Amniotic epithelial cell (primary cell): Measurements from ENCODE around the gene SCGB1C2.
A peak's percentile ranks its signal among the peaks of the same experiment; 100 is the strongest.
"Not testable (repeated sequence)": the region's sequence is repeated elsewhere in the genome, so short reads cannot be mapped to it uniquely, and the experiment has no call there.

ENCODE experiments used
- DNase-seq: peaks from one replicate; pipeline ENCODE4 v3.0.0-alpha.2; 2010; ENCODE audit warnings: low read depth

Gene SCGB1C2

DNA sequence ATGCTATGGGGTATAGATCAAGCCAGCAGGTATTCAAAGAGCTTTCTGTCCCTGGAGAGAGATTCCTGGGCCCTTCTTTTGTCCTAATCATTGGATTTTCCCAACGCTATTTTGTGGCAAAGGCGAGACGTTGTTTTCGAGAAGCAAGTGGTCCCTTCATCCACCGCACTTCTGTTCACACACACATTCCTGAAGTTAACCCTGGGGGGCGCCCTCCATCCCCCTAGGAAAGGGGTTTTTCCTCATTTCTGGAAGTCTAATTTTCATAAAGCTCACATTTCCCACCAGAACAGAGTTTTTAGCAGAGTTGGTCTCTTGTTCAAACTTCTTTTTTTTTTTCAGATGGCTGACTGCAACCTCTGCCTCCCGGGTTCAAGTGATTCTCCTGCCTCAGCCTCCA lies 11.9 kb downstream of the SCGB1C2 start:
- DNase-seq = no peak

DNA sequence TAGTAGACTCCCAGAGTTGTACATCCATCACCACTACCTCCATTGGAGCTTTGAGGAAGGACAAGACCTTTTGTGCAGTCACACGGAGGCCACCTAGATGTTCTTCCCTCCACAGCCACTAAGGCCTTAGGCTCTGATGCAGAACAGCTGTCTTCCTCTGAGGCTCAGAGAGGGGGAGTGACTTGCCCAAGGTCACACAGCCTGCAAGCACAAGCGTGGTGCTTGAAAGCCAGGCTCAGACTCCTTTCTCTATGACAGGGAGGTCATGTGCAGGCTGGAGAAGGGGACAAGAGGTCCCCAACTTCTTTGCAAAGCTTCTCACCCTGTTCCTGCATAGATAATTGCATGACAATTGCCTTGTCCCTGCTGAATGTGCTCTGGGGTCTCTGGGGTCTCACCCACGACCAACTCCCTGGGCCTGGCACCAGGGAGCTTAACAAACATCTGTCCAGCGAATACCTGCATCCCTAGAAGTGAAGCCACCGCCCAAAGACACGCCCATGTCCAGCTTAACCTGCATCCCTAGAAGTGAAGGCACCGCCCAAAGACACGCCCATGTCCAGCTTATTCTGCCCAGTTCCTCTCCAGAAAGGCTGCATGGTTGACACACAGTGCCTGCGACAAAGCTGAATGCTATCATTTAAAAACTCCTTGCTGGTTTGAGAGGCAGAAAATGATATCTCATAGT lies 12.7 kb downstream of the SCGB1C2 start:
- DNase-seq = no peak

- no peak for DNase-seq
Observed at GRCh38 chr17:151004-151403, 13.6 kb downstream of the SCGB1C2 start.

DNA sequence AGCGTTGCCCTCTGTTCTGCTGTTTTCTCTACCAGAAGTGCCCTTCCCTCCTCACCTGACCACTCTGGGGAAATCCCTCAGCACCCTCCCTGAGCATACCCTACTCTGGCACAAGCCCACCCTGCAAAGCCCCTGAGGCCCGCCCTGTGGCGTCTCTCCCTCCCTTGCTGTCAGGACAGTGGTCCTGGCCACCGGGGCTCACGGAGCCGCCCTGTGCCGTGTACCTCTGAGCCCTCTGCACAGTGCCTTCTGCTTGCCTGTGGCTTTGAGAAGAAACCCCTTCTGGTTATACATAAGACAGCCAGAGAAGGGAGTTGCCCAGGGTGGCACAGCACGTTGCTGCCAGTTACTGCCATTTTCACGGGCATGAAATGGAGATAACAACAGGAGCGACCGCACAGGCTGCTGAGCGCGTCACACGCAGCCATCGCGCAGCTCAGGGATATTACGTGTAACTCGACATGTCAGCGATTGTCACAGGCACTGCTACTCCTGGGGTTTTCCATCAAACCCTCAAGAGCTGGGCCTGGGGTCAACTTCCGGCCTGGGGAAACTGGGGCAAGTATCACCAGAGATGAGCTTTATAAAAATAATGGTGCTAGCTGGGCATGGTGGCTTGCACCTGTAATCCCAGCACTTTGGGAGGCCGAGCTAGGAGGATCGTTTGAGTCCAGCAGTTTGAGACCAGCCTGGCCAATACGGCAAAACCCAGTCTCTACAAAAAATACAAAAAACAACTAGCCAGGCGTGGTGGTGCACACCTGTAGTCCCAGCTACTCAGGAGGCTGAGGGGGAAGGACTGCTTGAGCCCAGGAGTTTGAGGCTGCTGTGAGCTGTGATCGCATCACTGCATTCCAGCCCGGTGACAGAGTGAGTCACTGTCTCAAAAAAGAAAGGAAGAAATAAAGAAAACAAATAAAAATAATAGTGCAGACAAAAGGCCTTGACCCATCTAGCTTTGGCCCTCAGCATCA lies 14.8 kb downstream of the SCGB1C2 start:
- no peak for DNase-seq

DNA sequence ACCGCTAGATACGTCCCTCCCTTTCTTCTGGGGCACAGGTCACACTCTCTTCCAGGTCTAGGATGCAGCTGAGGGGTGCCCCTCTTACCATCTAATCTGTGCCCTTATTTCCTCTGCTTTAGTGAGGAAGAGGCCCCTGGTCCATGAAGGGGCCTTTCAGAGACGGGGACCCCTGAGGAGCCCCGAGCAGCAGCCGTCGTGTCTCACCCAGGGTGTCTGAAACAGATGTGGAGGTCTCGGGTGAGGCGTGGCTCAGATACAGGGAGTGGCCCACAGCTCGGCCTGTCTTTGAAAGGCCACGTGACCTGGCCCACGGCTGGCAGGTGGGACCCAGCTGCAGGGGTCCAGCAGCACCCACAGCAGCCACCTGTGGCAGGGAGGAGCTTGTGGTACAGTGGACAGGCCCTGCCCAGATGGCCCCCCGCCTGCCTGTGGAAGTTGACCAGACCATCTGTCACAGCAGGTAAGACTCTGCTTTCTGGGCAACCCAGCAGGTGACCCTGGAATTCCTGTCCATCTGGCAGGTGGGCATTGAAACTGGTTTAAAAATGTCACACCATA lies 15.6 kb downstream of the SCGB1C2 start:
- DNase-seq = no peak

DNA sequence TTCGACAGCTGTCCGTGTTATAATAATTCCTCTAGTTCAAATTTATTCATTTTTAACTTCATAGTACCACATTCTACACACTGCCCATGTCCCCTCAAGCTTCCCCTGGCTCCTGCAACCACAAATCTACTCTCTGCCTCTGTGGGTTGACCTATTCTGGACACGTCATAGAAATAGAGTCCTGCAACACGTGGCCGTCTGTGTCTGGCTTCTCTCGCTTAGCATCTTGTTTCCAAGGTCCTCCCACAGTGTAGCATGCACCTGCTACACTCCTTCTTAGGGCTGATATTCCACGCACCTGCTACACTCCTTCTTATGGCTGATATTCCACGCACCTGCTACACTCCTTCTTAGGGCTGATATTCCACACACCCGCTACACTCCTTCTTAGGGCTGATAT lies 16.5 kb downstream of the SCGB1C2 start:
- no peak for DNase-seq

DNA sequence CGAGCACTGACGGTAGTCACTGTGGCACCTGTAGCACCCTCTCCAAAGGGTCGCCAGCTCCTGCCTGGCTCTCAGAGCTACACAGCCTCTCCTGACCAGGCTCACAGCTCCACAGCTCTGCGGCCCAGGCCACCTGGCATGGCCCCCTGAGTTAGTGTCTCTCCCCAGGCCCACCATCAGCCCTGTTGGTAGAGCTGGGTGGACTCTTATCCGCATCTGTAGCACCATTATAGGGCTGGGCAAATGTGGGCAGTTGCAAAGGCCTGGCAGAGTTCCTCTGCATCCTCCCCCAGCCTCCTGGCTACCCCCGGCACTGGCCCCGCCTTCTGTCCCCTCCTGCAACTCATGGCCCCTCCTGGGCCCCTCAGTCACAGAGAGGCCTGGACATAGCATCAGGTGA lies 18.2 kb downstream of the SCGB1C2 start:
- no peak for DNase-seq

DNA sequence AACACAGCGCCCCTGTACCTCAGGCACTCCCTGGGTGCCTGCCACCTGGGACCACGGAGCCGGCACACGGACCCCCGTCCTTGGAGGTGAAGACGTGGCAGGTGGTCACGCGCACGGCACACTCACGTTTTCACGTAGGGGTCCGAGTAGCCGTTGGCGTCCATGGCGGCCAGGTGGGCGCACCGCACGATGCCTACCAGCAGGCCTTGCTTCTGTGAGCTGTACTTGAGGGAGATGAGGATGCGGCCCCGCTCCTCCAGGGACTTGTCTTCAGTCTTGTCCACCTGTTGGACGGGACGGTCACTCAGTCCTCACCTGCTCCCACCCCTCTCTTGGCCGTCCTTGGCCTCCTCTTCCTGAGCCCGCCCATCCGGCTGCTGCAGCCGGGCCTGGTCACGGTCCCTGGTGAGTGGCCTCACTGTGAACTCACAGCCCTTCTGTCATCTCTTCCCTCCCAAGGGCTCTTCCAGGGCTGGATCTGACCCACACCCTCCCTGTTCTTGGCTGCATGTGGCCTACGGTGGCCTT lies 18.8 kb downstream of the SCGB1C2 start:
- DNase-seq = no peak

- no peak for DNase-seq
Observed at GRCh38 chr17:156946-157345, 19.6 kb downstream of the SCGB1C2 start.

DNA sequence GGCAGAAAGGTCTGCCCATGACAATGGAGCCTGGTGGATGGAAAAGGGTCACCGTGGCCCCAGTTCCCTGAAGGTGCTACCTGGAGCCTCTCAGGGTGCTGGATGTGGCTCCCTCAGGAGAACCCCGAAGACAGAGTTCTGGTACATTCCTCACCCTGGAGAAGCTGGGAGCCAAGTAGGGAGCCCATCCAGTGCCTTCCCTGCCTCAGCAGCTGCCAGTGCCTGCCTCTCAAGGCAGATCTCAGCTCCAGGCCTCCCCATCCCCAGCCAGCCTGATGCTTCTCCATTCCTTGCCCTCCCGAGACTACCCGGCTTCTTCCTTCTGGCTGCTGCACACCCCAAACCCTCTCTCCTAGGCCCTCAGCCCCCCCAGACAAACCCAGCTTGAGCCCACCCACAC lies 20.5 kb downstream of the SCGB1C2 start:
- no peak for DNase-seq

GRCh38 chr17:158379-158778 lies 21.0 kb downstream of the SCGB1C2 start:
- DNase-seq = no peak

GRCh38 chr17:159609-160008 lies 22.2 kb downstream of the SCGB1C2 start:
- DNase-seq = no peak

DNA sequence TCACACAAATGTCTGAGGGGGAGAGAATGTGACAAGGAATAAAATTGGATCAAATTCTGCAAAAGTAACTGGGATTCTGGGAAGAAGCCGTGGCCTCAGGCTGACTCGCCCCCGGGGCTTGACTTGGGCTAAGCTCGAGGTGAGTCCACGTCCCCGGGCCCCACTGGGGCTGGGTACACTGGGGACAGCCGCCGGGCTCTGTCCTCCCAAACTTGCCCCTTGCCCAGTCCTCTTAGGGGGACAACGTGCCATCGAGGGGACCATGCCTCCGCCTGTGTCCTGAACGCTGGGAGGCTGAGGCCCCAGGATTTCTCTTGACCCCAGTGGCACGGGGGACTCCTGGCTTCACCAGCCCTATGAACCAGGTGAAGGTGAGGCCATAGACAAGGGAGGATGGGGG lies 23.0 kb downstream of the SCGB1C2 start:
- DNase-seq = no peak

- no peak for DNase-seq
Observed at GRCh38 chr17:161481-161880, 24.1 kb downstream of the SCGB1C2 start.

- no peak for DNase-seq
Observed at GRCh38 chr17:162689-163088, 25.3 kb downstream of the SCGB1C2 start.

DNA sequence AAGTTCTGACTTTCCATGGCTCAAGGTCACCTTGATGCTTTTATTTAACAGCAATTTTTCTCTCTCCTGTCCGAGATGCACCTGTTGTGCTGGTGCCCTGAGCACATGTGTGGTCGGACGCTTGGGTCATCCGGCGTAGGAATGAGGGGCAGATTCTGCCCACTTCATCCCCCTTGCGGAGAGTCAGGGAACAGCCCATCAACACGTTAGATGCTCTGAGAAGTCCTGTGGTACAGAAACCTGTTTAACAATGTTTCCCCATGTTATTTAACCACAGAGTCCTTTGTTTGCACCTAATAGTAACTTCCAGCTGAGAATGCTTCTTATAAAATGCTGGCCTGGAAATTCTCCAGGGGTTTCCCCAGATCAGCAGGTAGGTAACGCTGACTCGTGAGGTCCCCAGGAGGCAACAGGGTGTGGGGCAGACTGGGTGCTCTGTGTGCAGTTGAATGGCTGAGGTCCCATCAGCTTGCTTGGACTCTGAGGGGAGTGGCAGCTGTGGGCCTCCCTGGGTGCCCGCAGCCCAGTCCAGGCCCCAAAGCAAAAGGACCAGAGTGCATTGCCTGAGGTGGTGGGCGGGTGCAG lies 26.2 kb downstream of the SCGB1C2 start:
- no peak for DNase-seq

DNA sequence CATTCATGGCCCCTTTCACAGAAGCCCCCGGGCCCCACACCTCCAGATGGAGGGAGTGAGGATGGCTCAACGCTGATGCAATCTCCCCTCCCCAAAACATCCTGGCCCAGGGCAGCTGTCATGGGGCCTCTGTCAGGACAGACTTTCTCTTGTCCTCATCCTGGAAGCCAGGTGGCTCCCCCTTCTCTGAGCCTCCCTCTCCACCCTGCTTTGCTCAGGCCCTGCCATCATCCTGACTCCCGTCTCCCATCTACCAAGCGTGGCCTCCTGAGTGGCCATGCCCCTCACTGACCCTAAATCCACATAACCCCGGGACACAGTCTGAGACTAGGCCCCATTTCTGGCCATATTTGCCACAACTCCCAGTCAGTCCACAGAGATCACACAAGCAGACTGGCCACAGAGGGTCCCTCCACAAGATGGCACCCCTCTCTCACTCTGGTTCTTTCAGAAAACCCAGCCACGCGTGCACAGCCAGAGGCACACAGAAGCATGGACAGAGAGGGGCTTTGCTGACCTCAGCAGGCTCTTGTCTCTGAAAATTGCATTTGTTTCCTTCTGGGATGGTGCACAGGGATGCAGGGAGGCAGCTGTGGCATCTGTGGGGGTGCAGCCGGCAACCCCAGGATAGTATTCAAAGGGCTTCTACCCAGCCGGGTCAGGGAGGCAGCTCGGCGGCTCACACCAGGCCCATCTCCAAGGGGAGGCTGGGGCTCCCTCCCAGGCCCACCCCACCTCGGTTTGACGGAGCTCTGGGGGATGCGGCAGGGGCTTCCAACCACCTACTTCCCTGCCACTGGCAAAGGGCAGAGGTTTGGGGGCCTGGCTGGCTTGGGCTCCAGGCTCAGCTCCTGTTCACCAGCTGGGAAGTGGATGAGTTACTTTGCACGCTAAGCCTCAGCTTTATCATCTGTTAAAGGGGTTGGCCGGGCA lies 27.2 kb downstream of the SCGB1C2 start:
- peak; percentile 36 for DNase-seq

GRCh38 chr17:165939-166338 lies 28.6 kb downstream of the SCGB1C2 start:
- no peak for DNase-seq

DNA sequence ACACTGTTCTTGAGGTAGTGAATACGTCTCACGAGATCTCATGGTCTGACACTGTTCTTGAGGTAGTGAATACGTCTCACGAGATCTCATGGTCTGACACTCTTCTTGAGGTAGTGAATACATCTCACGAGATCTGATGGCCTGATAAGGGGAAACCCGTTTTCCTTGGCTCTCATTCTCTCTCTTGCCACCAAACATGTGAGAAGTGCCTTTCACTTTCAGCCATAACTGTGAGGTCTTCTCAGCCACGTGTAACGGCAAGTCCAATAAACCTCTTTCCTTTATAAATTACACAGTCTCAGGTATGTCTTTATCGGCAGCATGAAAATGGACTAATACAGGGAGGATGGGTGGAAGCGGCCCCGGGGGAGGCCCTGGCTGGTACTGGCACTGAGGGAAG lies 31.2 kb downstream of the SCGB1C2 start:
- DNase-seq = not testable (repeated sequence)

GRCh38 chr17:170130-170670 lies 32.8 kb downstream of the SCGB1C2 start:
- no peak for DNase-seq

DNA sequence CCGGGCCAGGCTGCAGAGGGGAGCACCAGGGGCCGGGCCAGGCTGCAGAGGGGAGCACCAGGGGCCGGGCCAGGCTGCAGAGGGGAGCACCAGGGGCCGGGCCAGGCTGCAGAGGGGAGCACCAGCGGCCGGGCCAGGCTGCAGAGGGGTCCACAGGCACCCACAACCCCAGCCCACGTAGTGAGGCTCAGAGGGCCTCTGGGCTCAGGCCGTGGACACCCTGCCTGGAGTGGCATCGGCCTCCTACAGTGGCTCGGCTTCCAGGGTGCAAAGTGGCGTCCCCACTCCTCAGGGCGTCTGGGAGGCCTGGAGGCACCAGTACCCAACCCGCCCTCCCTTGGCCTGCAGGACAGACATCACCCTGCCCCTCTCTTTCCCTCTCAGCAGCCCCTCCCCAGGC lies 34.5 kb downstream of the SCGB1C2 start:
- DNase-seq = no peak
